KMS-11 (cell line): ENCODE data around the gene DNMT3L.

Experiments used
- H2AFZ ChIP-seq: fragments of 200-600 bp; sonication (generic); 2 replicates; pipeline ENCODE4 v1.6.1; 2016; ENCODE audit warnings: antibody characterized with exemption, mixed run types, low read depth
- H3K27ac ChIP-seq: fragments of 200-600 bp; sonication (generic); 2 replicates; pipeline ENCODE4 v1.6.1; 2016; ENCODE audit warnings: mild to moderate bottlenecking, mixed run types
- H3K27me3 ChIP-seq: fragments of 200-600 bp; sonication (generic); 2 replicates; pipeline ENCODE4 v1.6.1; 2017; ENCODE audit warnings: mild to moderate bottlenecking, low read depth, mixed run types, moderate library complexity; ENCODE audit not compliant: insufficient read depth
- H3K36me3 ChIP-seq: fragments of 200-600 bp; sonication (generic); 2 replicates; pipeline ENCODE4 v1.6.1; 2017; ENCODE audit warnings: mild to moderate bottlenecking, mixed run types; ENCODE audit not compliant: insufficient read depth
- H3K4me1 ChIP-seq: fragments of 200-600 bp; sonication (generic); 2 replicates; pipeline ENCODE4 v1.6.1; 2016; ENCODE audit warnings: mild to moderate bottlenecking, low read depth, mixed run types; ENCODE audit not compliant: poor library complexity, severe bottlenecking
- H3K4me2 ChIP-seq: fragments of 200-600 bp; sonication (generic); 2 replicates; pipeline ENCODE4 v1.7.0; 2016; ENCODE audit warnings: mild to moderate bottlenecking, mixed run types
- H3K4me3 ChIP-seq: fragments of 200-600 bp; sonication (generic); IDR thresholded peaks from 2 replicates; pipeline ENCODE4 v1.6.1; 2017; ENCODE audit warnings: low read depth, low read length, mixed read lengths; ENCODE audit not compliant: insufficient read depth
- H3K79me2 ChIP-seq: fragments of 200-600 bp; sonication (generic); 2 replicates; pipeline ENCODE4 v1.6.1; 2016; ENCODE audit warnings: low read depth, mixed run types; ENCODE audit not compliant: insufficient read depth
- H3K9ac ChIP-seq: fragments of 200-600 bp; sonication (generic); 2 replicates; pipeline ENCODE4 v1.6.1; 2016; ENCODE audit warnings: mild to moderate bottlenecking, mixed run types
- H4K20me1 ChIP-seq: fragments of 200-600 bp; sonication (generic); 2 replicates; pipeline ENCODE4 v1.6.1; 2016; ENCODE audit warnings: mild to moderate bottlenecking, mixed run types; ENCODE audit not compliant: insufficient read depth
- CTCF ChIP-seq: fragments of 200-600 bp; sonication (generic); conservative IDR thresholded peaks from 2 replicates; pipeline ENCODE4 v1.6.1; 2017; ENCODE audit warnings: low read depth, mild to moderate bottlenecking, antibody characterized with exemption, low read length, moderate library complexity, mixed read lengths

DNMT3L gene

GRCh38 chr21:44290327-44291077 lies 28.8 kb upstream of the DNMT3L start:
- TF ChIP-seq CTCF = no peak
- Histone ChIP-seq H3K36me3 (no peaks in the 10 kb centered on the region), H3K4me2 (no peak overlapping the region), H3K79me2 (no peaks in the 10 kb centered on the region), H3K9ac (no peak overlapping the region), H3K4me3 (no peak overlapping the region), H4K20me1 (no peaks in the 10 kb centered on the region), H3K27ac (no peak overlapping the region), H3K4me1 (peaks cover 6% of the 10 kb centered on the region), H2AFZ (no peak overlapping the region), H3K27me3 (peaks cover 65% of the 10 kb centered on the region)

- H2AFZ ChIP-seq = no peak overlapping the region
- no peak overlapping the region for H3K27ac ChIP-seq
- no peaks in the 10 kb centered on the region for H4K20me1 ChIP-seq
- H3K4me1 ChIP-seq = peaks cover 3% of the 10 kb centered on the region
- no peaks in the 10 kb centered on the region for H3K36me3 ChIP-seq
- peaks cover 75% of the 10 kb centered on the region for H3K27me3 ChIP-seq
- TF ChIP-seq CTCF = no peak
- no peak overlapping the region for H3K4me2 ChIP-seq
- no peaks in the 10 kb centered on the region for H3K79me2 ChIP-seq
- H3K4me3 ChIP-seq = no peak overlapping the region
- no peak overlapping the region for H3K9ac ChIP-seq
Measured at GRCh38 chr21:44289381-44290010, 27.8 kb upstream of the DNMT3L start.

- peaks cover 3% of the 10 kb centered on the region for H3K4me1 ChIP-seq
- no peak overlapping the region for H3K4me2 ChIP-seq
- H3K9ac ChIP-seq = no peak overlapping the region
- no peak overlapping the region for H2AFZ ChIP-seq
- no peaks in the 10 kb centered on the region for H3K79me2 ChIP-seq
- no peaks in the 10 kb centered on the region for H4K20me1 ChIP-seq
- no peak overlapping the region for H3K4me3 ChIP-seq
- H3K27ac ChIP-seq = no peak overlapping the region
- peaks cover 82% of the 10 kb centered on the region for H3K27me3 ChIP-seq
- H3K36me3 ChIP-seq = no peaks in the 10 kb centered on the region
- no peak for TF ChIP-seq CTCF
Measured at GRCh38 chr21:44288251-44289110, 26.8 kb upstream of the DNMT3L start.

GRCh38 chr21:44286716-44287632 lies 25.3 kb upstream of the DNMT3L start:
- Histone ChIP-seq H3K4me2 (no peak overlapping the region), H3K27ac (no peak overlapping the region), H3K4me1 (no peaks in the 10 kb centered on the region), H2AFZ (no peak overlapping the region), H3K36me3 (no peaks in the 10 kb centered on the region), H4K20me1 (no peaks in the 10 kb centered on the region), H3K4me3 (no peak overlapping the region), H3K27me3 (peaks cover 78% of the 10 kb centered on the region), H3K9ac (no peak overlapping the region), H3K79me2 (no peaks in the 10 kb centered on the region)
- TF ChIP-seq CTCF = no peak
